ENCODE data around the gene RSPH1. TPM values are rescaled to one million over a fixed set of nuclear protein-coding genes. Genes with fewer than 3 reads are reported as not detected.

RSPH1 gene
- total and polyA plus RNA-seq, 5 donors = not detected

DNA sequence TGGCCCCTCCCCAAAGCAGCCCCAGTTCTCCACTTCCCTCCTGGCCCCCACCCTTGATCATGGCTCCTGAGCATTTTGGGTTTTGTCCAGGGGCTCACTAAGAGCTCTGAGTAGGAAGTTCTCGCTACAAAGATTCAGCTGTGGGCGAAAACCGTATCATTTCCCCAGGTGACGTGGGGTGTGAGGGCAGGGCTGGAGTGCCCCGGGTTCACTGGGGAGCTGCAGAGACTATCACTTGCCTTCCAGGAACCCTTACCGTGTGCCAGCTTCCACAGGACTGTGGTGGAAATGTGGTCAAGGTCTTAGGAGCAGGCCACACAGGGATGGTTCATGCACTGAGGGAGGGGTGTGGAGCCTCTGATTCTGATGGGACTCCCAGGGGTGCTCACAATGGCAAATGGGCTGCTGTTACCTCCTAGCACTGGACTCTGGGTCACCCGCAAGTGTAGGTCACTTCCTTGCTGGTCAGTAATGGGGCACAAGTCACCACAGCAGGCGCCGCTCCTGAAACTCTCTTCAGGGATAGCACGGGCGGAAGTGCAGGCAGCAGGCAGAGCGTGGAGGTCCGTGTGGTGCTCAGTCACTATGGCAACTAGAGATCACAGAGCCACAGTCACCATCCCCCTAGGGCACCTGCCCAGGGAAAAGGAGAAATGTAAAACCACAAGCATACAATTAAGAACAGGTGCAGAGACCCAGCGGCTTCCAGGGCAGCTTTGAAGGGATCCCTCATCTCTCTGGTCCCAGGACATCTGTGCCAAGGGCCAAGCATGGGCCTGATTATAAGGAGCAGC, 35.4 kb downstream of the RSPH1 start:
- Histone ChIP-seq H3K4me3 (ENCODE audit: low read length) (no peak overlapping the region), H3K27ac (ENCODE audit: low read length) (no peak overlapping the region), H3K27me3 (ENCODE audit: control insufficient read depth, insufficient read depth) (no peaks in the 10 kb centered on the region), H3K9me3 (ENCODE audit: control insufficient read depth, low read length) (no peaks in the 10 kb centered on the region), H3K4me1 (ENCODE audit: control insufficient read depth, insufficient read depth, low read length) (no peaks in the 10 kb centered on the region)
- DNase-seq (no peak), ATAC-seq (no peak)
- intact Hi-C loops (cut with DNase I) = no loop called here
- WGBS = 73% methylated on average over 14 of the region's 14 CpGs

DNA sequence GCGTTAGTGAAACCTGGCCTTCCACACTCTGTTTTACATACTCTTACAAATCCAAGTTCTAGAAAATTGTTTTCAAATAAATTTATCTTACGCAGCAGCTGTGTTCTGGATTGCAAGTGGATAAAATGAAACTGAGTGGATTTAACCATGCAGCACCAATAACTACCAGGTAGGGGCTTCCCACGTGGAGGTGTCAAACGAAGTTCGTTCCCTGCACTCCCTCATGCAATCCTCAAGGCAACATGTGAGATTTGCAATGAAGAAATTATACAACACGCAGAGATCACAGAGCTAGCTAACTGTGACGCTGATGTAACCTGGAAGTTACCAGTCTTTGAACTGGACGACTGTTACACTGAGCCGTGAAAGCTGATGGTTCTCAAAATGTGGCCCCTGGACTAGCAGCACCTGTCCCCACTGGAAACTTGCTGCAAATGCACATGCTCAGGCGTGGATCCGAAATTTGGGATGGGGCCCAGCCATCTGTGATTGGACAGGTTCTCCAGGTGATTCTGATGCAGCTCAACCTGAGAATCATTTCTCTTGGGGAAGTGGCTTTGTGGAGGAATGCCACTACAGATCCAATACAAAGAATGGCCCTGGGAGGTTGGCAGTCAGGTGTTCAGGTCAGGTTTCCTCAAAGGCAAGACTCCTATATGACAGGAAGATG, 36.3 kb downstream of the RSPH1 start:
- no peak overlapping the region for H3K4me3 ChIP-seq (ENCODE audit: low read length)
- intact Hi-C loops (cut with DNase I) = no loop called here
- H3K27ac ChIP-seq (ENCODE audit: low read length) = no peak overlapping the region
- DNase-seq = no peak
- ATAC-seq = no peak
- no peaks in the 10 kb centered on the region for H3K9me3 ChIP-seq (ENCODE audit: control insufficient read depth, low read length)
- H3K4me1 ChIP-seq (ENCODE audit: control insufficient read depth, insufficient read depth, low read length) = no peaks in the 10 kb centered on the region
- 82% methylated on average over 11 of the region's 11 CpGs for WGBS
- no peaks in the 10 kb centered on the region for H3K27me3 ChIP-seq (ENCODE audit: control insufficient read depth, insufficient read depth)

DNA sequence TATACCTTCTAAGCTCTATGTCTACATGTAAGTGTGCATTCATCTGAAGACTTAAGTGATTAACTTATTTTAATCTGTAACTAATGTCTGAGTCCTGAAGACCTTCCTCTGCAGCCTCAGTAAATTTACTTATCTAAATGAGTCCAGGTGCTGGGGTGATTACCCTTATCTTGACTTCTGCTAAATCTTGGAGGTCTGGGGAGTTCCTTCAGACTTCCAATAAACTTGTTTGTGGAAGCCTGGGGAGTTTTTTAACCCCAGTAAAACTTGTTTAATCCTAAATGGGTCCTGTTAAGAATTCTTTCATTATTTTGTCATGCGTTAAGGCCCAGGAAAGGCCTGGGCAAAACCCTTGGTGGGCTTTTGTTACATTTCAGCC, 37.0 kb downstream of the RSPH1 start:
- H3K27ac ChIP-seq (ENCODE audit: low read length) = no peak overlapping the region
- DNase-seq = no peak
- H3K4me1 ChIP-seq (ENCODE audit: control insufficient read depth, insufficient read depth, low read length) = no peaks in the 10 kb centered on the region
- WGBS = 91% methylated on average over 1 of the region's 1 CpG
- H3K4me3 ChIP-seq (ENCODE audit: low read length) = no peak overlapping the region
- H3K27me3 ChIP-seq (ENCODE audit: control insufficient read depth, insufficient read depth) = no peaks in the 10 kb centered on the region
- ATAC-seq = no peak
- intact Hi-C loops (cut with DNase I) = no loop called here
- H3K9me3 ChIP-seq (ENCODE audit: control insufficient read depth, low read length) = no peaks in the 10 kb centered on the region

DNA sequence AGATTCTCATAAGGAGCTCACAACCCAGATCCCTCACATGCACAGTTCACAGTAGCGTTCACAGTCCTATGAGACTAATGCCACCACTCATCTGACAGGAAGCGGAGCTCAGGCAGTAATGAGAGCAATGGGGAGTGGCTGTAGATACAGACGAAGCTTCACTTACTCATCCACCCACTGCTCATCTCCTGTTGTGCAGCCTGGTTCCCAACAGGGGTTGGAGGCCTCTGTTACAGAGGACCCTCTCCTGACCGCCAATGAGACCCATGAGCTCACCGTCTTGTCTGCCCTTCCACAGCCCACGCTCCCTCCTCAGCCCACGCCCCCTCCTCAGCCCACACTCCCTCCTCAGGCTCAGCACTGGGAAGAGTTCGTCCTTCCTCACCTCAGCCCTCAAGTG, 39.6 kb downstream of the RSPH1 start:
- WGBS = 65% methylated on average over 8 of the region's 8 CpGs
- H3K27me3 ChIP-seq (ENCODE audit: control insufficient read depth, insufficient read depth) = no peaks in the 10 kb centered on the region
- DNase-seq = no peak

DNA sequence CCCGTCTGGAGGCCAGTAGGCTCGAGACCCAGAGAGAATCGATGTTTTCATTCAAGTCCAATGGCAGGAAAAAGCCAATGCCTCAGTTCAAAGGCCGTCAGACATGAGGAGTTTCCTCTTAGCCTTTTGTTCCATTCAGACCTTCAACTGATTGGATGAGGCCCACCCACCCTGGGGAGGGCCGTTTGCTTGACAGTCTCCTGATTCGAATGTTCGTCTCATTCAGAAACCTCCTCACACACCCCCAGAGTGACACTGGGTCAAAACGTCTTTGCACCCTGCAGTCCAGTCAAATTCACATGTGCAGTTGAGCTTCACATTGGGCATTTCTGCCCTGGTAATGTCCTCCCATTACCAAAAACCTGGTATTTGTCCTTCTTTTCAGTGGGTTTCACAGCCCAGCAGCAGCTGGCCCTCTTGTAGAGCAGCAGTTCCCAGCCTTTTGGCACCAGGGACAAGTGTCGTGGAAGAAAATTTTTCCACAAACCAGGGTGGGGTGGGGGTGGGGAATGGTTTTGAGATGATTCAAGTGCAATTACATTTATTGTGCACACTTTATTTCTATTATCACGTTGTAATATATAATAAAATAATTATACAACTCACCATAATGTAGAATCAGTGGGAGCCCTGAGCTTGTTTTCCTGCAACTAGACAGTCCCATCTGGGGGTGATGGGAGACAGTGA, 40.1 kb downstream of the RSPH1 start:
- intact Hi-C loops (cut with DNase I) = no loop called here
- no peak overlapping the region for H3K27ac ChIP-seq (ENCODE audit: low read length)
- H3K4me1 ChIP-seq (ENCODE audit: control insufficient read depth, insufficient read depth, low read length) = no peaks in the 10 kb centered on the region
- WGBS = 81% methylated on average over 10 of the region's 10 CpGs
- H3K27me3 ChIP-seq (ENCODE audit: control insufficient read depth, insufficient read depth) = no peaks in the 10 kb centered on the region
- DNase-seq (no peak), ATAC-seq (no peak)
- no peaks in the 10 kb centered on the region for H3K9me3 ChIP-seq (ENCODE audit: control insufficient read depth, low read length)
- no peak overlapping the region for H3K4me3 ChIP-seq (ENCODE audit: low read length)

More for the DNA sequence above, 39.6 kb downstream of the RSPH1 start:
- H3K9me3 ChIP-seq (ENCODE audit: control insufficient read depth, low read length) = no peaks in the 10 kb centered on the region
- H3K27ac ChIP-seq (ENCODE audit: low read length) = no peak overlapping the region
- intact Hi-C loops (cut with DNase I) = no loop called here
- H3K4me3 ChIP-seq (ENCODE audit: low read length) = no peak overlapping the region
- no peak for ATAC-seq
- no peaks in the 10 kb centered on the region for H3K4me1 ChIP-seq (ENCODE audit: control insufficient read depth, insufficient read depth, low read length)

DNA sequence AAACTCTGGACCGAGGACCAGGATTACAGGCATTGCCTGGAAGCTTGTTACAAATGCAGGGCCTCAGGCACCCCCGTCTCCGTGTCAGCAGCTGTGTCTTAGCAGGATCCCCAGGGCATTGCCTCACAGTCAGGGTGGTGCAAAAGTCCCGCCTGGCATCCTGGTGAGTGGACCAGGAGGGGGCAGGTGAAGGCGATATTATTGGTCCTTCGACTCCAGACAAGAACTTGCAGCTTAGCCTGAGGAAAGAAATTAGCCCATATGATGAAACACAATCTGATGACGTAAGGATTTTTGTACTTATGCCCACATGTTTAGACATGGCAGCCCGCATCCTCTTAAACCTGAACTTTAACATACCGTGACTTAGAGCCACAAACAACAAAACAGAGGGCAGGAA, 40.8 kb downstream of the RSPH1 start:
- Histone ChIP-seq H3K27ac (ENCODE audit: low read length) (no peak overlapping the region), H3K4me3 (ENCODE audit: low read length) (no peak overlapping the region), H3K4me1 (ENCODE audit: control insufficient read depth, insufficient read depth, low read length) (no peaks in the 10 kb centered on the region), H3K27me3 (ENCODE audit: control insufficient read depth, insufficient read depth) (no peaks in the 10 kb centered on the region), H3K9me3 (ENCODE audit: control insufficient read depth, low read length) (no peaks in the 10 kb centered on the region)
- ATAC-seq (no peak), DNase-seq (no peak)
- WGBS = 77% methylated on average over 9 of the region's 9 CpGs
- intact Hi-C loops (cut with DNase I) = no loop called here

DNA sequence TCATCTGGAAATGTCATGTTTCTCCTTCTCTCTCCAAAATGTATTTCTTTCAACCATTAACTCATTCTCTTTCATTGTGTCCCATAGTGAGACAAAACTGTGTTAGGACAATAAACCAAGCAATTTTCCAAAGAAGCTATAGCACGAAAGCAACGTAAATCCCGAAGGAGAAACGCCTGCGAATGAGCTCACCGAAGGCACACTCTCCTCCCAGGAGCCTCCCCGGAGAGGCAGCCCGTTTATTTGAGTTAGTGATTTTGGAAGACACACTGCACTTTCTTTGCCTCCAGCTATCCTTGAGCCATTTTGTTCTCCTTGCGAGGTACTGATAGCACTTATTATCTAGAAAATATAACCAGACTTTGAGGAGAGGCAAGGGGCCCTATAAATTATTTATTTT, 41.2 kb downstream of the RSPH1 start:
- no peak for DNase-seq
- ATAC-seq = no peak
- H3K4me3 ChIP-seq (ENCODE audit: low read length) = no peak overlapping the region
- no peaks in the 10 kb centered on the region for H3K27me3 ChIP-seq (ENCODE audit: control insufficient read depth, insufficient read depth)
- no peak overlapping the region for H3K27ac ChIP-seq (ENCODE audit: low read length)
- H3K4me1 ChIP-seq (ENCODE audit: control insufficient read depth, insufficient read depth, low read length) = no peaks in the 10 kb centered on the region
- intact Hi-C loops (cut with DNase I) = loop anchor here in 1 of 4 donors (5.0 kb wide), 1 partner anchor 307 kb away; no protein-coding TSS in a partner anchor
- 61% methylated on average over 9 of the region's 9 CpGs for WGBS
- H3K9me3 ChIP-seq (ENCODE audit: control insufficient read depth, low read length) = no peaks in the 10 kb centered on the region

DNA sequence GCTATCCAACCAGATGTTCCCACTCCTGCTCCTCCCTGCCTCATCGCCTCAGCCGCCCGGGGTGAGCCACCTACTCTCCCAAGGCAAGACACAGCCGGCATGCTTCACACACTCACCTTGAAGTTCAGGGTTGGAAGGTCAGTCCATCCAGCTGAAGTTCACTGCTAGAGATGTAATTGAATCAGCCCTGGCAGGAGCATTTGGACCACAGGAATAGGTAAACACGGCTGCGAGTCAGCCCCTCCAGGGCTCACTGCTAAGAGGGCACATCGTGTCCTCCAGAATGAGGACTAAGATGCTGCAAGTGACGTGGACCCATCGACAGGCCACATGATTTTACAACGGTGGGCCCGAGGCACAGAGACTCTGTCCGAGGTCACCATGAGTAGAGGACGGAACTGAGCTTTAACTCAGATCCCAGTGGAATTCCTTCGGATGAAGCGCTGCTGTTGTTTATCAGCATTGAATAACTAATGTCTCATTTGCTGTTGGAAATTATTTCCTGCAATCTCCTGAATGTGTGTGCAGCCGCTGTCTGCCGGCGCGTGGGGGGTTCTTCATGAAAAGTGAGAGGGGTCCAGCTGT, 41.9 kb downstream of the RSPH1 start:
- intact Hi-C loops (cut with DNase I) = loop anchor here in 1 of 4 donors (5.0 kb wide), 1 partner anchor 307 kb away; no protein-coding TSS in a partner anchor
- Histone ChIP-seq H3K4me1 (ENCODE audit: control insufficient read depth, insufficient read depth, low read length) (no peaks in the 10 kb centered on the region), H3K27ac (ENCODE audit: low read length) (no peak overlapping the region), H3K9me3 (ENCODE audit: control insufficient read depth, low read length) (no peaks in the 10 kb centered on the region), H3K4me3 (ENCODE audit: low read length) (no peak overlapping the region), H3K27me3 (ENCODE audit: control insufficient read depth, insufficient read depth) (no peaks in the 10 kb centered on the region)
- 60% methylated on average over 19 of the region's 19 CpGs for WGBS
- ATAC-seq (no peak), DNase-seq (no peak)

DNA sequence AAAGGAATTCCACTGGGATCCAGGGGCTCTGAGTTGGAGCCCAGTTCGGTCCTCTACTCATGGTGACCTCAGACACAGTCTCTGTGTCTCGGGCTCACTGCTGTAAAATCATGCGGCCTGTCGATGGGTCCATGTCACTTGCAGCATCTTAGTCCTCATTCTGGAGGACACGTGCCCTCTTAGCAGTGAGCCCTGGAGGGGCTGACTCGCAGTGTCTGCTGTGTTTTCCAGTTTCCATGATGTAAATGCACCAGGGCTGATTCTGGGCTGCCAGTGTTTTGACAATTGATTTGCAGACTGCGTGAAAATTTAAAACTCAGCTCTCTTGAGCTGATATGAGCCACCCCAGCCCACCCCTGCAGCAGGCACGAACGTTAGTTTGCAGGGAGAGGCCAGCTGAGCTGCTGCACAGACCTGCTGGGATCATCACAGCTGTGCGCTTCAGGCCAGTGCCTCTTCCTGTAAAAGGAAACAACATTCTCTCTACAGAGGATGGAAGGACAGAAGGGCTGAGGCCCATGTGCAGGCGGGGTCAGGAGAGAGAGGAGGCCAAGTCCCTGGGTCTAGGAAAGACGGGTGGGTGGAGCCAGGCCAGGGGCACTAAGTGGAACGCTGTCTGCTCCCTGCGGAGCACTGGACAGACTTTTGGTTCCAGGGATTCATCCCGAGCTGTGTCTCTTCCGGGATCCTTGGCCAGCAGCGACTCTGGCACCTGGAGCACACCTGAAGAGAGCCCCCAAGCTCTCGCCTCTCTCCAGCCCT, 42.6 kb downstream of the RSPH1 start:
- Histone ChIP-seq H3K27ac (ENCODE audit: low read length) (no peak overlapping the region), H3K4me1 (ENCODE audit: control insufficient read depth, insufficient read depth, low read length) (no peaks in the 10 kb centered on the region), H3K4me3 (ENCODE audit: low read length) (no peak overlapping the region), H3K9me3 (ENCODE audit: control insufficient read depth, low read length) (no peaks in the 10 kb centered on the region), H3K27me3 (ENCODE audit: control insufficient read depth, insufficient read depth) (no peaks in the 10 kb centered on the region)
- ATAC-seq = no peak
- WGBS = 58% methylated on average over 18 of the region's 18 CpGs
- DNase-seq = no peak
- intact Hi-C loops (cut with DNase I) = loop anchor here in 1 of 4 donors (5.0 kb wide), 1 partner anchor 306 kb away; no protein-coding TSS in a partner anchor

DNA sequence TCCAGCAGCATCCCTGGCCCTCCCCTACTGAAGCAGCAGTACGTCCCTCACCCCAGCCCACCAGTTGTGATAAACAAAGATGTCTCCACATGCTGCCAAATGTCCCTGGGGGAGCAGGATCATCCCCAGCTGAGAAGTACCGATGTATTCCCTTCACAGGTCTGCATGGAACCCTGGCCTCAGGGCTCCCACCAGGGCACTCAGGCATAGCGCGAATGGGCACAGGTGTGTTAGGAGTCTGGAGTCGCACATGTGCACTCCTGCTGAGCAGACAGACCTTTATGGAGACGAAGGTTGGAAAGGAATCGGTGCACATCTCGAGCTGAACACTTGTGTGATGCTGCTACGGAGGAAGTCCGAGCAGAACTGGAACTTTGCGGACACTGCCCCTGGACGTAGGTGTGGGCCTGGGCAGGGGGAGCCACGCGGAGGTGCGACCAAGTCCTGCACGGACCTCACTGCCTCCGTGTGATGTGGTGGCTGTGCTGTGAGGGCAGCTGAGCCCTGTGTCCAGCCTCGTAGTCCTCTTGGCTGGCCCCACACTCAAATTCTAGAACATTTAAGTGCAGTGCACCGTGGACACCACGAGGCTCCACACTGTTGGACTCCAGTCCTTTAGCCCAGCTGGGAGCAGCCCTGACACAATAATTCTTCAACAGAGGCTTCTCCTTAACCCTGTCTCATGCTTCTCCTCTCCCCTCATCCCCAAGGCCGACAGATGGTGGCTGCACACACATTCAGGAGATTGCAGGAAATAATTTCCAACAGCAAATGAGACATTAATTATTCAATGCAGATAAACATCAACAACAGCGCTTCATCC, 43.4 kb downstream of the RSPH1 start:
- DNase-seq = no peak
- Histone ChIP-seq H3K9me3 (ENCODE audit: control insufficient read depth, low read length) (no peaks in the 10 kb centered on the region), H3K4me3 (ENCODE audit: low read length) (no peak overlapping the region), H3K27me3 (ENCODE audit: control insufficient read depth, insufficient read depth) (no peaks in the 10 kb centered on the region), H3K4me1 (ENCODE audit: control insufficient read depth, insufficient read depth, low read length) (no peaks in the 10 kb centered on the region), H3K27ac (ENCODE audit: low read length) (no peak overlapping the region)
- intact Hi-C loops (cut with DNase I) = loop anchor here in 1 of 4 donors (5.0 kb wide), 1 partner anchor 305 kb away; no protein-coding TSS in a partner anchor
- no peak for ATAC-seq
- 82% methylated on average over 22 of the region's 22 CpGs for WGBS

Measured in right cardiac atrium (tissue), 5 donors.